GM19395 (cell line): ENCODE measurements around the gene SPRN.

Source experiments
- ATAC-seq: cut with Tn5 transposase; IDR thresholded peaks from one replicate; pipeline ENCODE4 v1.9.1; 2021; ENCODE audit warnings: mild to moderate bottlenecking, moderate library complexity; ENCODE audit not compliant: unreplicated experiment

Gene SPRN

GRCh38 chr10:133411523-133412380 lies 12.7 kb downstream of the SPRN start:
- no peak for ATAC-seq

- peak; percentile 70 for ATAC-seq
Observed at GRCh38 chr10:133405844-133406527, 18.4 kb downstream of the SPRN start.

- no peak for ATAC-seq
Observed at GRCh38 chr10:133405272-133405671, 19.2 kb downstream of the SPRN start.

- ATAC-seq: no peak
Observed at GRCh38 chr10:133403784-133404183, 20.6 kb downstream of the SPRN start.

GRCh38 chr10:133403359-133403758 lies 21.1 kb downstream of the SPRN start:
- no peak for ATAC-seq

GRCh38 chr10:133401981-133402725 lies 22.3 kb downstream of the SPRN start:
- ATAC-seq: no peak

- peak; percentile 11 for ATAC-seq
Observed at GRCh38 chr10:133401500-133401899, 22.9 kb downstream of the SPRN start.

GRCh38 chr10:133400624-133401424 lies 23.6 kb downstream of the SPRN start:
- peak; percentile 78 for ATAC-seq

- no peak for ATAC-seq
Observed at GRCh38 chr10:133399123-133399601, 25.3 kb downstream of the SPRN start.

GRCh38 chr10:133397938-133398337 lies 26.5 kb downstream of the SPRN start:
- ATAC-seq: no peak

- no peak for ATAC-seq
Observed at GRCh38 chr10:133396035-133396624, 28.3 kb downstream of the SPRN start.

GRCh38 chr10:133394801-133395221 lies 29.6 kb downstream of the SPRN start:
- no peak for ATAC-seq

- peak; percentile 63 for ATAC-seq
Observed at GRCh38 chr10:133394064-133394663, 30.3 kb downstream of the SPRN start, which contains the start of gene MTG1. MTG1 (plus strand) TSS chr10:133394157; CDS start chr10:133394221, 64 bp downstream.

- no peak for ATAC-seq
Observed at GRCh38 chr10:133393401-133394063, 30.9 kb downstream of the SPRN start.

GRCh38 chr10:133391761-133392518 lies 32.5 kb downstream of the SPRN start:
- no peak for ATAC-seq

- ATAC-seq: no peak
Observed at GRCh38 chr10:133391249-133391635, 33.2 kb downstream of the SPRN start.

- no peak for ATAC-seq
Observed at GRCh38 chr10:133390597-133391248, 33.7 kb downstream of the SPRN start.
